Measurements from ENCODE around the gene REEP1.

The REEP1 gene, protein sequence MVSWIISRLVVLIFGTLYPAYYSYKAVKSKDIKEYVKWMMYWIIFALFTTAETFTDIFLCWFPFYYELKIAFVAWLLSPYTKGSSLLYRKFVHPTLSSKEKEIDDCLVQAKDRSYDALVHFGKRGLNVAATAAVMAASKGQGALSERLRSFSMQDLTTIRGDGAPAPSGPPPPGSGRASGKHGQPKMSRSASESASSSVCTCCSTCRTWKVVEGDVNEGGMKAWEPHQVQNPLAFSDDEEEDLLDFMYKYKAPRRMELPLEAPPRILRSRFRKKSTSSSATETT

DNA sequence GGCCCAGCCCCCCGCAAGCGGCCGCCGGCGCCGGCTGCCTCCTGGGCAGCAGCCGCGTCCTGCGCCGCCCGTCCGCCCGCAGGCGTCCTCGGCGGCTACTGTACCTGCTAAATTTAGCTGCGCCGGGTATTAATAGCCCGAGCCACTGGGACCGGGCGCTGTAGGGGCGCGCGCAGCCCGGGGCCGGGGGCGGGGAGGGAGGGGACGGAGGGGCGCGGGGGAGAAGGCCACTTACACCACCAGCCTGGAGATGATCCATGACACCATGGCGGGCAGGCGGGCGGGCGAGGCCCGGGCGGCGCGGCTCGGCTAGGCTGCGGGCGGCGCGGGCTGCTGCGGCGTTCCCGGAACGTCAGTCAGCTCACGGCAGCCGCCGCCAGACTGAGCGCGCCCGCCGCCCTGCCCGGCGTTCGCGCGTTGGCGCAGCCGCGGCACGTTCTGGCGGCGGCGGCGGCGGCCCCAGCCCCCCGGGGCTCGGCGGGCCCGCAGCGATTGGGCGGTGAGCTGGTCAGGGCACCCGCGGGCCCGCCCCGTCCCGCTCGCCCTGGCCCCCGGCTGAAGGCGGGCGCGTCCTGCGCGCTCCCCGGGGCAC is at the start of gene REEP1:
TSS of gene REEP1 (minus strand) at position 383 of the 592 bp plus-strand sequence. CDS start at position 267, 116 bp downstream.
- in situ Hi-C loops (cut with MboI; ENCODE audit: low pct_unique_long_range_greater_than_20kb, low sequenced_read_pairs, unreplicated experiment): no loop called here
- DNase-seq (ENCODE audit: low spot score): peak; percentile 72
- TF ChIP-seq, protein P1, sequence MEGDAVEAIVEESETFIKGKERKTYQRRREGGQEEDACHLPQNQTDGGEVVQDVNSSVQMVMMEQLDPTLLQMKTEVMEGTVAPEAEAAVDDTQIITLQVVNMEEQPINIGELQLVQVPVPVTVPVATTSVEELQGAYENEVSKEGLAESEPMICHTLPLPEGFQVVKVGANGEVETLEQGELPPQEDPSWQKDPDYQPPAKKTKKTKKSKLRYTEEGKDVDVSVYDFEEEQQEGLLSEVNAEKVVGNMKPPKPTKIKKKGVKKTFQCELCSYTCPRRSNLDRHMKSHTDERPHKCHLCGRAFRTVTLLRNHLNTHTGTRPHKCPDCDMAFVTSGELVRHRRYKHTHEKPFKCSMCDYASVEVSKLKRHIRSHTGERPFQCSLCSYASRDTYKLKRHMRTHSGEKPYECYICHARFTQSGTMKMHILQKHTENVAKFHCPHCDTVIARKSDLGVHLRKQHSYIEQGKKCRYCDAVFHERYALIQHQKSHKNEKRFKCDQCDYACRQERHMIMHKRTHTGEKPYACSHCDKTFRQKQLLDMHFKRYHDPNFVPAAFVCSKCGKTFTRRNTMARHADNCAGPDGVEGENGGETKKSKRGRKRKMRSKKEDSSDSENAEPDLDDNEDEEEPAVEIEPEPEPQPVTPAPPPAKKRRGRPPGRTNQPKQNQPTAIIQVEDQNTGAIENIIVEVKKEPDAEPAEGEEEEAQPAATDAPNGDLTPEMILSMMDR (IDR thresholded peaks at IDR 0.05; ENCODE audit: extremely low read depth, insufficient read depth, missing control alignments): no peak

DNA sequence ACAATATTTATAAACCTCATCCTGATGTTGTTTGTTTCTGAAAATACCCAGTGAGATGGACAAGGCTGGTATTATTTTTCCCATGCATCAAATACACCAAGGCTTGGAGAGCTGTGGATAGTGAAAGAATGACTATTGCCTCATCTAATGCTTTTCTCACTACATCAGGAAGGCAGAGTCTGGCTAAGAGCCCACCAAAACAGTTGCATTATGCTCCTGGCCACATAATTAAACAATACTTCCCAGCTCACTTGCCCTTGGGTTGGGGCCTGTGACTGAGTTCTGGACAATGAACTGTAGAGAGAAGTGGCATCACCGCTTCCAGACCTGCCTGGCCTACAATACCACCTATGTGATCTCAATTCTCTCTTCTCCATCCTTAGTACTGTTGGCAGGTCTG is 46.4 kb upstream of the REEP1 start:
- no peak for DNase-seq (ENCODE audit: low spot score)
- TF ChIP-seq, protein P1 (IDR thresholded peaks at IDR 0.05; ENCODE audit: extremely low read depth, insufficient read depth, missing control alignments): no peak
- in situ Hi-C loops (cut with MboI; ENCODE audit: low pct_unique_long_range_greater_than_20kb, low sequenced_read_pairs, unreplicated experiment): no loop called here

DNA sequence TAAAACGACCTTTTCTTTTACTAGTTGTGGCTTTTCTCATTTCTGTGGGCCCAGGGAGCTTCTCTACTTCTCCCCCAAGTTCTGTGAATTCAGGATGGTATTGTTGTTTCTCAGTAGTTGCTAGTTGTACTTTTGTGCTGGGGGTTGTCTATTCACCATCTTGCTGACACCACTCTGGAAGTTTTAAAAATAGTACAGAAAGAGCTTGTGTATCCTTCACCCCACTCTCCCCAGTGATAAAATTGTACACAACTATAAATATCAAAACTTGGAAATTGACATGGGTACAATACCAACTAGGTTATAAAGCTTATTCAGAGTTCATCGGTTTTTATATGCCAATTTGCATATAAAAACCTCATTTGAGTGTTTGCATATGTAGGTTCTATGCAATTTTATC is 45.3 kb upstream of the REEP1 start:
- no peak for DNase-seq (ENCODE audit: low spot score)
- in situ Hi-C loops (cut with MboI; ENCODE audit: low pct_unique_long_range_greater_than_20kb, low sequenced_read_pairs, unreplicated experiment): no loop called here
- TF ChIP-seq, protein P1 (IDR thresholded peaks at IDR 0.05; ENCODE audit: extremely low read depth, insufficient read depth, missing control alignments): no peak

DNA sequence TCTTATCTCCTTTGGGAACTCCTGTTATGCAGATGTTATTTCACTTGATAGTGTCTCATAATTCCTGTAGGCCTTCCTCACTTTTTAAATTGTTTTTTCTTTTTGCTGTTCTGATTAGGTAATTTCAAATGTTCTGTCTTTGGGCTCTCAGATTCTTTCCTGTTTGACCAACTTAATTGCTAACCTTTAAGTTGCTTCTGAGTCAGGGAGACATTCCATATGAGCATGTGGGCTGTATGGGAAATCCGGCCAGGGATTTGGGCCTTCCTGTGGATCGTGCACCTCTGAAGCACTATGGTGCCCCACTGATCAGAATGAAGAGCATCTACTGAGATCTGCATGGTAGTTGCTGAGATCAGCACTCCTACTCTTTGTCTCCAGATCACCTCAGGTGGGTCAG is 44.7 kb upstream of the REEP1 start:
- TF ChIP-seq, protein P1 (IDR thresholded peaks at IDR 0.05; ENCODE audit: extremely low read depth, insufficient read depth, missing control alignments): no peak
- no peak for DNase-seq (ENCODE audit: low spot score)
- in situ Hi-C loops (cut with MboI; ENCODE audit: low pct_unique_long_range_greater_than_20kb, low sequenced_read_pairs, unreplicated experiment): no loop called here

DNA sequence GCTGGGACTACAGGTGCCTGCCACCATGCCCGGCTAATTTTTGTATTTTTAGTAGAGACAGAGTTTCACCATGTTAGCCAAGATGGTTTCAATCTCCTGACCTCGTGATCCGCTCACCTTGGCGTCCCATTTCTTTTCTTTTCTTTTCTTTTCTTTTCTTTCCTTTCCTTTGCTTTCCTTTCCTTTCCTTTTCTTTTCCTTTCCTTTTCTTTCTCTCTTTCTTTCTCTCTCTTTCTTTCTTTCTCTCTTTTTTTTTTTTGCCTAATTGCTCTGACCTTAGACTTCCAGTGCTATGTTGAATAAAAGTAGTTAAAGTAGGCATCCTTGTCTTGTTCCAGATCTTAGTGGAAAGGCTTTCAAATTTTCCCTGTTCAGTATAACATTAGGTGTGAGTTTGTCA is 41.0 kb upstream of the REEP1 start:
- TF ChIP-seq, protein P1 (IDR thresholded peaks at IDR 0.05; ENCODE audit: extremely low read depth, insufficient read depth, missing control alignments): no peak
- in situ Hi-C loops (cut with MboI; ENCODE audit: low pct_unique_long_range_greater_than_20kb, low sequenced_read_pairs, unreplicated experiment): no loop called here
- no peak for DNase-seq (ENCODE audit: low spot score)

DNA sequence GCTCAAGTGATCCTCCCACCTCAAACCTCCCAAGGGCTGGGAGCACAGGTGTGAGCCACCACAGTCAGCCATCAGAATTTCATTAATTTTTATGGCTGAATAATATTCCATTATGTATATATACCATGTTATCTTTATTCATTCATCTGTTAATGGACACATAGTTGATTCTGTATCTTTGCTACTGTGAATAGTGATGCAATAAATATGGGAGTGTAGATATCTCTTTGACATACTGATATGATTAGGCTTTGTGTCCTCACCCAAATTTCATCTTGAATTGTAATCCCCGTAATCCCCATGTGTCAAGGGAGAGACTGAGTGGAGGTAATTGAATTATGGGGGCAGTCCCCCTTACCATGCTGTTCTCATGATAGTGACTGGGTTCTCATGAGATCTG is 38.2 kb upstream of the REEP1 start:
- in situ Hi-C loops (cut with MboI; ENCODE audit: low pct_unique_long_range_greater_than_20kb, low sequenced_read_pairs, unreplicated experiment): no loop called here
- TF ChIP-seq, protein P1 (IDR thresholded peaks at IDR 0.05; ENCODE audit: extremely low read depth, insufficient read depth, missing control alignments): no peak
- DNase-seq (ENCODE audit: low spot score): no peak

Measured in GM13977 (cell line).